Osteoblast (primary cell): ENCODE measurements around the gene ASIC4. TPM values are rescaled to one million over a fixed set of nuclear protein-coding genes. Genes with fewer than 3 reads are reported as not detected.

Experiments
- DNase-seq: peaks from one replicate; pipeline ENCODE4 v3.0.0; 2011; ENCODE audit warnings: low spot score, mixed read lengths; ENCODE audit not compliant: insufficient read length; ENCODE audit errors: missing footprints
- H2AFZ ChIP-seq: 2 replicates; pipeline ENCODE4 v1.6.0; 2011; ENCODE audit warnings: mild to moderate bottlenecking, low read length
- H3K27ac ChIP-seq: 2 replicates; pipeline ENCODE4 v1.5.1; 2011; ENCODE audit warnings: mild to moderate bottlenecking, low read depth, low read length, moderate library complexity
- H3K27me3 ChIP-seq: 2 replicates; pipeline ENCODE4 v1.6.0; 2012; ENCODE audit warnings: mild to moderate bottlenecking, control low read depth, inconsistent platforms, low read length, moderate library complexity; ENCODE audit not compliant: insufficient read depth
- H3K36me3 ChIP-seq: 2 replicates; pipeline ENCODE4 v1.5.1; 2011; ENCODE audit warnings: mild to moderate bottlenecking, low read length, control low read depth, moderate library complexity; ENCODE audit not compliant: insufficient read depth
- H3K4me1 ChIP-seq: 2 replicates; pipeline ENCODE4 v1.5.1; 2011; ENCODE audit warnings: mild to moderate bottlenecking, low read length, control low read depth, moderate library complexity; ENCODE audit not compliant: insufficient read depth
- H3K4me2 ChIP-seq: 2 replicates; pipeline ENCODE4 v1.6.0; 2011; ENCODE audit warnings: mild to moderate bottlenecking, low read length; ENCODE audit not compliant: insufficient read depth
- H3K4me3 ChIP-seq: fragments of 200-600 bp; sonication (generic); 3 replicates; pipeline ENCODE4 v1.5.1; 2012; ENCODE audit warnings: mild to moderate bottlenecking, low read length, inconsistent platforms; ENCODE audit not compliant: insufficient read depth
- H3K79me2 ChIP-seq: 2 replicates; pipeline ENCODE4 v1.6.0; 2012; ENCODE audit warnings: mild to moderate bottlenecking, low read length, control low read depth, inconsistent platforms; ENCODE audit not compliant: insufficient read depth
- H3K9me3 ChIP-seq: 2 replicates; pipeline ENCODE4 v1.5.1; 2011; ENCODE audit warnings: low read depth, low read length, control low read depth
- H4K20me1 ChIP-seq: 2 replicates; pipeline ENCODE4 v1.6.0; 2012; ENCODE audit warnings: mild to moderate bottlenecking, low read length, control low read depth; ENCODE audit not compliant: insufficient read depth
- CTCF ChIP-seq: IDR thresholded peaks from 2 replicates; pipeline ENCODE4 v1.5.1; 2011; ENCODE audit warnings: mild to moderate bottlenecking, low read depth, low read length, moderate library complexity; ENCODE audit errors: extremely low read depth
- total RNA-seq: library from RNA; depleted of rRNA; stranded (reverse); fragments of >200 nt; gene quantifications from 2 replicates; pipeline ENCODE4 v1.2.3, GENCODE V29; 2012

Gene ASIC4
- total RNA-seq, 1 donor: not detected

DNA sequence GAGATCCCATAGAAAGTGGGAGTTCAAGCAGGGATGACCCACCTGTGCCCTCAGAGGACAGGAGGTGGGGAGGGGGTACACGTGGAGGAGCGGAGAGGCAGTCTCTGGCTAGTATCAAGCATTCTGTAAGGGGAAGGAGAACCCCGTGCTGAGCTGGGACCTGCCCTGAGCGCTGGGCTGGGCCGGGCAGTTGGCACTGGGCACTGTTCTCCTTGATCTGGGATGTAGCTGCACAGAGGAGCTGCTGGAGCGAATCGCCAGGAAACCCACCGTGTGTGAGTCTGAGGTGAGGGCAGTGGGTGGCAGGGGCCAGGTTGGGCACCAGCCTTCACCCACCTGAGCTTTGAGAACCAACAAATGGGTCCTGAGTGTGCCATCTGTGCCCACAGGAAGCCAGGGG, 35.4 kb upstream of the ASIC4 start:
- DNase-seq: no peak
- H3K27ac ChIP-seq: no peak overlapping the region
- no peak for TF ChIP-seq CTCF
- H3K27me3 ChIP-seq: no peaks in the 10 kb centered on the region
- H2AFZ ChIP-seq: no peak overlapping the region
- H3K4me3 ChIP-seq: no peak overlapping the region
- H3K79me2 ChIP-seq: no peaks in the 10 kb centered on the region
- H3K36me3 ChIP-seq: peaks cover 70% of the 10 kb centered on the region
- peaks cover 1% of the 10 kb centered on the region for H4K20me1 ChIP-seq
- H3K4me1 ChIP-seq: no peaks in the 10 kb centered on the region
- H3K9me3 ChIP-seq: no peaks in the 10 kb centered on the region
- no peak overlapping the region for H3K4me2 ChIP-seq

GRCh38 chr2:219480004-219480403, 34.3 kb upstream of the ASIC4 start:
- H3K9me3 ChIP-seq: no peaks in the 10 kb centered on the region
- H3K4me1 ChIP-seq: no peaks in the 10 kb centered on the region
- H2AFZ ChIP-seq: no peak overlapping the region
- peaks cover 59% of the 10 kb centered on the region for H3K36me3 ChIP-seq
- H3K27me3 ChIP-seq: no peaks in the 10 kb centered on the region
- no peak overlapping the region for H3K4me2 ChIP-seq
- no peak overlapping the region for H3K27ac ChIP-seq
- no peaks in the 10 kb centered on the region for H3K79me2 ChIP-seq
- H3K4me3 ChIP-seq: no peak overlapping the region
- DNase-seq: no peak
- no peak for TF ChIP-seq CTCF
- H4K20me1 ChIP-seq: peaks cover 4% of the 10 kb centered on the region

- H3K4me1 ChIP-seq: no peaks in the 10 kb centered on the region
- no peaks in the 10 kb centered on the region for H3K79me2 ChIP-seq
- H2AFZ ChIP-seq: no peak overlapping the region
Measured at GRCh38 chr2:219482674-219483405, 31.4 kb upstream of the ASIC4 start.

More at GRCh38 chr2:219482674-219483405, 31.4 kb upstream of the ASIC4 start:
- Histone ChIP-seq H3K36me3 (peaks cover 60% of the 10 kb centered on the region), H3K27me3 (no peaks in the 10 kb centered on the region), H4K20me1 (peaks cover 7% of the 10 kb centered on the region), H3K9me3 (no peaks in the 10 kb centered on the region), H3K4me2 (no peak overlapping the region), H3K27ac (no peak overlapping the region), H3K4me3 (no peak overlapping the region)
- no peak for TF ChIP-seq CTCF
- DNase-seq: no peak
